ENCODE data around the gene C11orf16. TPM values are rescaled to one million over a fixed set of nuclear protein-coding genes. Genes with fewer than 3 reads are reported as not detected.

The C11orf16 gene
- not detected in 2 replicates for total RNA-seq

GRCh38 chr11:8932564-8933180 lies at the start of gene C11orf16:
C11orf16 (minus strand) TSS chr11:8932947; CDS start chr11:8932308, 639 bp downstream.

GRCh38 chr11:8964324-8965320 lies 31.9 kb upstream of the C11orf16 start, which contains the start of gene TMEM9B:
TMEM9B (minus strand) TSS chr11:8964442; CDS start chr11:8964313, 129 bp downstream.

GRCh38 chr11:8942518-8943066 lies 9.8 kb upstream of the C11orf16 start, which contains the start of gene ASCL3:
ASCL3 (minus strand) TSS chr11:8943016; CDS start chr11:8938161, 4,855 bp downstream.

DNA sequence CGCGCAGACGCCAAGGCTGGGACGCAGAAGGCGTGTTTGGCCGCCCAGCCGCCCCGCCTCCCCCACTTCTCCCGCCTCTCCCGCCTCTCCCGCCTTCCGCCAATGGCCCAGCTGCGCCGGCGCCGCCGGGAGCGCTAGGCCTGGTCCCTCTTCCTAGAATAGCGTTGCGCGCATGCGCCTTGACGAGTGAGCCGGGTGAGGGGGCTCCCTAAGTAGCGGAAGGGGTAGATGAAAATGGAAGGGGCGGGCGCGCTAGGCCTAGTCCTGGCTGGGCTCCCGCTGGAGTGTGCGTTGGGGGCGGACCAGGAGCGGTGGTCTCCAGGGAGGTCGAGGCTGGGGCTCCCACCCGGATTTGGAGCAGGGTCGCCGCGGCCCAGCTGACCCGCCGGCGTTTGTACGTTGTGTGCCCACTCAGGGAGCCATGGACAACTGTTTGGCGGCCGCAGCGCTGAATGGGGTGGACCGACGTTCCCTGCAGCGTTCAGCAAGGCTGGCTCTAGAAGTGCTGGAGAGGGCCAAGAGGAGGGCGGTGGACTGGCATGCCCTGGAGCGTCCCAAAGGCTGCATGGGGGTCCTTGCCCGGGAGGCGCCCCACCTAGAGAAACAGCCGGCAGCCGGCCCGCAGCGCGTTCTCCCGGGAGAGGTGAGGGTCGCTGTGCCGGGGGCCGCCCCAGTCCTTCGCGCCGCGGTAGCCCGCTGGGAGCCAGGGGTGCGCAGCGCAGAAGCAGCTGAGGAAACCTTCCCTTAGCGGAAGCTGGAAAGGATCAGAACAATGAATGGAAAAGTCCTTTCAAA lies 21.5 kb downstream of the C11orf16 start, which contains the start of gene AKIP1:
Gene AKIP1 (plus strand): TSS at position 161 of the 795 bp plus-strand sequence. CDS start 261 bp downstream, at position 422.

Other genes starting within 250 kb of the C11orf16 start
- 35.3 and 38.0 TPM in 2 replicates for gene AKIP1, start 21.8 kb downstream of the C11orf16 start, total RNA-seq
- gene ASCL3, start 10.1 kb upstream of the C11orf16 start, total RNA-seq: not detected in 2 replicates
- gene TMEM9B, start 31.5 kb upstream of the C11orf16 start, total RNA-seq: 36.2 and 40.8 TPM in 2 replicates
- 3.0 and 15.9 TPM in 2 replicates for gene NRIP3, start 71.1 kb upstream of the C11orf16 start, total RNA-seq
- 0.79 and 4.0 TPM in 2 replicates for gene SCUBE2, start 158.7 kb upstream of the C11orf16 start, total RNA-seq

Data from bronchial smooth muscle cell (primary cell).